Mesenchymal stem cell (in vitro differentiated cells and primary cell): ENCODE data around the gene ZFYVE1.

Experiments
- DNase-seq: peaks from one replicate; pipeline ENCODE4 v3.0.0-alpha.2; 2013
- H2AFZ ChIP-seq: one replicate; pipeline ENCODE4 v1.6.1; 2013; ENCODE audit warnings: low read depth, mild to moderate bottlenecking, control low read depth, inconsistent platforms, low read length, moderate library complexity
- H2AK5ac ChIP-seq: 2 replicates; pipeline ENCODE4 v1.6.1; 2013; ENCODE audit warnings: low read length, moderate library complexity, mild to moderate bottlenecking, inconsistent platforms; ENCODE audit not compliant: severe bottlenecking
- H2BK120ac ChIP-seq: one replicate; pipeline ENCODE4 v1.6.1; 2013; ENCODE audit warnings: low read depth, mild to moderate bottlenecking, inconsistent platforms, low read length, moderate library complexity
- H2BK12ac ChIP-seq, 2 experiments: one replicate each; pipeline ENCODE4 v1.6.1; 2013; ENCODE audit warnings: inconsistent platforms in 2 of 2, low read length in 2 of 2, mild to moderate bottlenecking in 2 of 2, moderate library complexity in 2 of 2, control low read depth in 1 of 2
- H2BK15ac ChIP-seq: one replicate; pipeline ENCODE4 v1.6.1; 2013; ENCODE audit warnings: mild to moderate bottlenecking, low read depth, inconsistent platforms; ENCODE audit not compliant: poor library complexity, severe bottlenecking
- H2BK5ac ChIP-seq: 2 replicates; pipeline ENCODE4 v1.6.1; 2013; ENCODE audit warnings: low read depth, mild to moderate bottlenecking, low read length, control low read depth, inconsistent platforms; ENCODE audit not compliant: poor library complexity, severe bottlenecking
- H3K14ac ChIP-seq, 2 experiments: one replicate each; pipeline ENCODE4 v1.6.1; 2013; ENCODE audit warnings: inconsistent platforms in 2 of 2, low read length in 2 of 2, control low read depth in 1 of 2, mild to moderate bottlenecking in 1 of 2, moderate library complexity in 1 of 2
- H3K18ac ChIP-seq, 2 experiments: one replicate each; pipeline ENCODE4 v1.6.1; 2013; ENCODE audit warnings: inconsistent platforms in 2 of 2, low read length in 2 of 2, control low read depth in 1 of 2, low read depth in 1 of 2, mild to moderate bottlenecking in 1 of 2
- H3K23ac ChIP-seq, 2 experiments: one replicate each; pipeline ENCODE4 v1.6.1; 2013; ENCODE audit warnings: inconsistent platforms in 2 of 2, low read length in 2 of 2, mild to moderate bottlenecking in 2 of 2, moderate library complexity in 2 of 2, control low read depth in 1 of 2
- H3K27ac ChIP-seq: 2 replicates; pipeline ENCODE4 v1.5.1; 2013; ENCODE audit warnings: mild to moderate bottlenecking, moderate library complexity, low read length, control low read depth, inconsistent platforms; ENCODE audit not compliant: poor library complexity, severe bottlenecking
- H3K27me3 ChIP-seq, 2 experiments: 2 replicates each; pipeline versions ENCODE4 v1.6.1 to v1.7.0; 2013; ENCODE audit warnings: low read length in 2 of 2, mild to moderate bottlenecking in 2 of 2, moderate library complexity in 2 of 2, control low read depth in 1 of 2, inconsistent platforms in 1 of 2; ENCODE audit not compliant: control insufficient read depth in 1 of 2, insufficient read depth in 1 of 2
- H3K36me3 ChIP-seq, 2 experiments: 2 replicates each; pipeline versions ENCODE4 v1.6.1 to v1.7.0; 2013; ENCODE audit warnings: low read length in 2 of 2, control low read depth in 1 of 2, inconsistent platforms in 1 of 2, low read depth in 1 of 2, mild to moderate bottlenecking in 1 of 2; ENCODE audit not compliant: insufficient read depth in 2 of 2, control insufficient read depth in 1 of 2
- H3K4ac ChIP-seq, 2 experiments: one replicate each; pipeline ENCODE4 v1.6.1; 2013; ENCODE audit warnings: inconsistent platforms in 2 of 2, low read length in 2 of 2, mild to moderate bottlenecking in 2 of 2, moderate library complexity in 2 of 2, control low read depth in 1 of 2, low read depth in 1 of 2
- H3K4me1 ChIP-seq: 2 replicates; pipeline ENCODE4 v1.6.1; 2013; ENCODE audit warnings: low read depth, low read length, control low read depth; ENCODE audit not compliant: control insufficient read depth, insufficient read depth
- H3K4me2 ChIP-seq: 2 replicates; pipeline ENCODE4 v1.6.1; 2013; ENCODE audit warnings: low read length, mild to moderate bottlenecking, inconsistent platforms; ENCODE audit not compliant: poor library complexity, severe bottlenecking
- H3K4me3 ChIP-seq, 2 experiments: 2 replicates each; pipeline versions ENCODE4 v1.5.1 to v1.7.0; 2013; ENCODE audit warnings: low read length in 2 of 2, mild to moderate bottlenecking in 2 of 2, control low read depth in 1 of 2, low read depth in 1 of 2; ENCODE audit not compliant: insufficient read depth in 1 of 2
- H3K79me1 ChIP-seq: replicated peaks from 2 replicates; pipeline ENCODE4 v1.6.1; 2013; ENCODE audit warnings: mild to moderate bottlenecking, control low read depth, low read length, inconsistent platforms; ENCODE audit not compliant: poor library complexity, severe bottlenecking
- H3K9ac ChIP-seq: 2 replicates; pipeline ENCODE4 v1.7.0; 2013; ENCODE audit warnings: mild to moderate bottlenecking, low read length, moderate library complexity
- H3K9me3 ChIP-seq: 2 replicates; pipeline ENCODE4 v1.7.0; 2013; ENCODE audit warnings: mild to moderate bottlenecking, low read length; ENCODE audit not compliant: control insufficient read depth
- H4K8ac ChIP-seq: one replicate; pipeline ENCODE4 v1.6.1; 2013; ENCODE audit warnings: inconsistent platforms, mild to moderate bottlenecking, low read length, moderate library complexity
- H4K91ac ChIP-seq: one replicate; pipeline ENCODE4 v1.6.1; 2013; ENCODE audit warnings: mild to moderate bottlenecking, low read length, inconsistent platforms
- WGBS: methylation state at CpG from one replicate; pipeline ENCODE4 v1.1.7; 2013; ENCODE audit warnings: mixed read lengths; 5-methylcytosine and 5-hydroxymethylcytosine counted together

ZFYVE1 gene

DNA sequence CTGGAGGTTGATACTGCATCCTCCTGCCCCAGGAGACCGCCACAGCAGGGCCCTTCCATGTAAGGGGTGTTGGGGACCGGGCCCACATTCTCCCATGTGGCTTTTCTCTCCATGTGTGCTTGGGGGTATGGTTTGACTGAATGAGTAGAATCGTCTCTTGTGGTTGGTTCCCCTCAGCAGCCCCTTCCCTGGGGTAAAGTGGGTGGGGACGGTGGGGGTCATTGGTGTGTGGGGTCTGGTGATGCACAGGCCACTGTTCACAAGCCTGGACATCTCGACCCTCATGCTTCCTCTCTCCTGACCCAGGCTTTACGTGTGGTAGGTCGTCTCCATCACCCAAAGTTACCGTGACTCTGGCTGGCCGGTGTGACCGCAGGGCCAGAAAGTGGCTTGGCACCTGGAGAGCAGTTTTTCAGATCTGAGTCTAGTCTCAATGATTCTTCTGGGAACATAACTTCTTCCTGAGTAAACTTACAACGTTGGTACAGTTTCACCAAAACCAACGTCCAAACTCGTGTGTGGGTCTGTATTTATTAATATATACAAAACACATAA lies 83.0 kb downstream of the ZFYVE1 start:
- H3K79me1 ChIP-seq, result peaks cover 21% of the 10 kb centered on the region
- 91% methylated on average over 9 of the region's 13 CpGs for WGBS
- no peak overlapping the region for H2BK120ac ChIP-seq
- no peak overlapping the region for H3K4me3 ChIP-seq
- H3K23ac ChIP-seq, result no peak overlapping the region
- no peak overlapping the region for H4K91ac ChIP-seq
- no peak overlapping the region for H4K8ac ChIP-seq
- no peaks in the 10 kb centered on the region for H3K27me3 ChIP-seq
- H2AK5ac ChIP-seq, result no peak overlapping the region
- no peak for DNase-seq
- H3K4ac ChIP-seq, result no peak overlapping the region
- H2BK12ac ChIP-seq, result no peak overlapping the region
- no peak overlapping the region for H3K4me2 ChIP-seq
- H3K9me3 ChIP-seq, result no peaks in the 10 kb centered on the region
- no peak overlapping the region for H2BK5ac ChIP-seq
- H3K14ac ChIP-seq, result no peak overlapping the region
- no peak overlapping the region for H3K18ac ChIP-seq
- peaks cover 5% of the 10 kb centered on the region for H3K4me1 ChIP-seq
- no peak overlapping the region for H2AFZ ChIP-seq
- no peak overlapping the region for H2BK15ac ChIP-seq
- H3K9ac ChIP-seq, result no peak overlapping the region
- no peak overlapping the region for H3K27ac ChIP-seq
- peaks cover 58 to 79% of the 10 kb centered on the region in 2 experiments for H3K36me3 ChIP-seq

DNA sequence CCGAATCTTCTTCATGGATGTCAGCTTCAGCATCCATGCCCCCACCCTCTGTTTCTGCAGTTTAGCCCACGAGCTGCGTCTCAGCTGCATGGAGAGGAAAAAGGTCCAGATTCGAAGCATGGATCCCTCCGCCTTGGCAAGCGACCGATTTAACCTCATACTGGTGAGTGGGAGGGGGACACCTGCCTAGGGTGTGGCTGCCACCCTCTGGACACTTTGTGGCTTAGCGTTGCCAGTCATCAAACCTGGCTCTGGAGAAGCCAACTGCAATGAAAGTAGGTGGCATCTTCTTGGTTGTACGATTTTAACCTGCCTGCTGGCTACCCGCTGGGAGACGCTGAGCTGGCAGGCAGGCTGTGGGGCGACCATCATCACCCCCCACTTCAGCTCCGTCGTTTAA lies 84.0 kb downstream of the ZFYVE1 start:
- H3K23ac ChIP-seq, result no peak overlapping the region
- no peak overlapping the region for H3K18ac ChIP-seq
- 93% methylated on average over 13 of the region's 14 CpGs for WGBS

DNA sequence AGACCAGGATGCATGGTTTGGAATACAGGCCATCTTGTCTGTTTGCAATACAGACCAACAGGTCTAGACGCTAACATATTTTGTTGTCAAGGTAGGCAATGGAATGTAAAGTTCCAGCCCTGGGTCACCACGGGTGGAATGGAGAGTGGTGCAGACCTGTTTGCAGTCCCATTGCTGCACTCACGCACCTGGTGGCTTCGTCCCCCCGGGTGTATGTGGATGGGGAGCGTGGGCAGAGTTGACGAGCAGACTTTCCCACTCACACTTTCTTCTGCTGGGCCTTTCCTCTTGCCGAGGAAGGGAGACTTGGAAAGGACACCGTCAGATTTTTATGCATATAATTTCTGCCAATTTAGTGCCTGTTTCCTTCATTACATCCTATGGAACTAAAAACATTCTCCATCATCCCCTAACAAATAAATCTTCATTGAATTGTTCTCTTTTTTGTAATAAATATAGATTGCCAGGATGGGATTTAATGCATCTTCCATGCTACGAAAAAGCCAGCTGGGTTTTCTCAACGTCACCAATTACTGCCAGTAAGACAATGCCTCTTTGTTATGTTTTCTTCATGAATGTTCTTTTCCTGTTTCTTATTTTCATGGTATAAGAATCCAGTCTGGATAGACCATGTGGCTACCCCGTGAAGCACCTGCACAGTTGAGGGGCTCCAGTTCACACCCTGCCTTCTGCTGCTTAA lies 85.5 kb downstream of the ZFYVE1 start:
- no peak overlapping the region for H2BK120ac ChIP-seq
- H3K9ac ChIP-seq, result no peak overlapping the region

More for the DNA sequence above, 84.0 kb downstream of the ZFYVE1 start:
- H3K14ac ChIP-seq, result no peak overlapping the region
- no peaks in the 10 kb centered on the region for H3K9me3 ChIP-seq
- H2AK5ac ChIP-seq, result no peak overlapping the region
- H3K36me3 ChIP-seq, result peaks cover 61 to 85% of the 10 kb centered on the region in 2 experiments
- no peak overlapping the region for H4K8ac ChIP-seq
- no peak overlapping the region for H2BK5ac ChIP-seq
- H2AFZ ChIP-seq, result no peak overlapping the region
- H3K27me3 ChIP-seq, result no peaks in the 10 kb centered on the region
- H2BK15ac ChIP-seq, result no peak overlapping the region
- no peak overlapping the region for H3K4me3 ChIP-seq
- H3K27ac ChIP-seq, result no peak overlapping the region
- no peak overlapping the region for H3K4ac ChIP-seq
- no peak overlapping the region for H3K4me2 ChIP-seq
- no peak overlapping the region for H2BK12ac ChIP-seq
- no peak overlapping the region for H2BK120ac ChIP-seq
- H4K91ac ChIP-seq, result no peak overlapping the region
- H3K79me1 ChIP-seq, result peaks cover 25% of the 10 kb centered on the region
- H3K4me1 ChIP-seq, result peaks cover 3% of the 10 kb centered on the region
- H3K9ac ChIP-seq, result no peak overlapping the region
- DNase-seq, result no peak

DNA sequence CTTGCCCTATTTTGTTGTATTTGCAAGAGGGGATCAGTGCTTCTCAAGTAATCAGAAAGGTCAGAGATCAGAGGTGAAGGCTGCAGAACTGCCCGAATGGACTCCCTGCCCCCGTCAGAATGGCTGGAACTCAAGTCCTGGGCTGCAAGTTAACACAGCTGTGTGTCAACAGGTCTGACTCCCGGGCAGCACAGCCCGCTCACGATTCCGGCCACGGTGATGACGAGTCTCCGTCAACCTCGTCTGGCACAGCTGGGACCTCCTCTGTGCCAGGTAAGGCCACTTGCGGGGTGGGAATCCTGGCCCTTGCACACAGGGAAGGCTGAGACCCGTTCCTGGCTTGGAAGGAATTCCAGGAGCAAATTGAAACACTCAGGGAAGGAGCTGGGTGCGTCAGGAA lies 87.3 kb downstream of the ZFYVE1 start:
- H3K79me1 ChIP-seq, result peaks cover 41% of the 10 kb centered on the region
- H3K4ac ChIP-seq, result no peak overlapping the region
- H3K4me3 ChIP-seq, result no peak overlapping the region
- 77% methylated on average over 13 of the region's 13 CpGs for WGBS
- H2BK15ac ChIP-seq, result no peak overlapping the region
- H3K27me3 ChIP-seq, result no peaks in the 10 kb centered on the region
- H2AFZ ChIP-seq, result no peak overlapping the region
- no peak overlapping the region for H2BK12ac ChIP-seq
- no peak overlapping the region for H4K91ac ChIP-seq
- no peak overlapping the region for H3K18ac ChIP-seq
- peaks cover 46 to 60% of the 10 kb centered on the region in 2 experiments for H3K36me3 ChIP-seq
- H2AK5ac ChIP-seq, result no peak overlapping the region
- H4K8ac ChIP-seq, result no peak overlapping the region
- no peak overlapping the region for H3K9ac ChIP-seq
- no peaks in the 10 kb centered on the region for H3K4me1 ChIP-seq
- H3K9me3 ChIP-seq, result no peaks in the 10 kb centered on the region
- no peak overlapping the region for H2BK120ac ChIP-seq
- no peak overlapping the region for H3K14ac ChIP-seq
- H3K23ac ChIP-seq, result no peak overlapping the region
- no peak overlapping the region for H3K27ac ChIP-seq
- no peak overlapping the region for H2BK5ac ChIP-seq
- no peak overlapping the region for H3K4me2 ChIP-seq
- no peak for DNase-seq

More for the DNA sequence above, 85.5 kb downstream of the ZFYVE1 start:
- Histone ChIP-seq H3K4me3 (no peak overlapping the region), H3K27ac (no peak overlapping the region), H3K14ac (no peak overlapping the region), H2BK15ac (no peak overlapping the region), H2BK12ac (no peak overlapping the region), H3K4me1 (peaks cover 1% of the 10 kb centered on the region), H2AK5ac (no peak overlapping the region), H3K23ac (no peak overlapping the region), H3K18ac (no peak overlapping the region), H3K79me1 (peaks cover 36% of the 10 kb centered on the region), H3K27me3 (no peaks in the 10 kb centered on the region), H3K9me3 (no peaks in the 10 kb centered on the region), H3K4ac (no peak overlapping the region), H2AFZ (no peak overlapping the region), H2BK5ac (no peak overlapping the region), H3K4me2 (no peak overlapping the region), H4K8ac (no peak overlapping the region), H3K36me3 (peaks cover 56 to 73% of the 10 kb centered on the region in 2 experiments), H4K91ac (no peak overlapping the region)
- 91% methylated on average over 11 of the region's 12 CpGs for whole genome bisulfite sequencing
- DNase-seq, result no peak
